Measurements from ENCODE around the gene GGT1. TPM values are rescaled to one million over a fixed set of nuclear protein-coding genes. Genes with fewer than 3 reads are reported as not detected.
"Not testable (repeated sequence)": the region's sequence is repeated elsewhere in the genome, so short reads cannot be mapped to it uniquely, and the experiment has no call there.

The GGT1 gene
- total and polyA plus RNA-seq, 2 experiments from 2014 or later = 80.7 to 104 TPM

- WGBS (ENCODE audit: low lambda C conversion rate, missing lambda C conversion rate) = no CpG with 5 or more reads among the region's 4 CpGs
- H3K9me3 ChIP-seq (ENCODE audit: low read depth); H3K4me3 ChIP-seq; H3K27me3 ChIP-seq; DNase-seq (ENCODE audit: low spot score); H3K4me1 ChIP-seq (ENCODE audit: insufficient read depth); H3K79me2 ChIP-seq; H3K36me3 ChIP-seq (replicated peaks; ENCODE audit: insufficient read depth, low read depth); H2AFZ ChIP-seq; H3K27ac ChIP-seq; H3K9me2 ChIP-seq (replicated peaks; ENCODE audit: insufficient read depth); H3K4me2 ChIP-seq; H4K20me1 ChIP-seq (ENCODE audit: insufficient read depth, poor library complexity, severe bottlenecking): not testable (repeated sequence)
Measured at GRCh38 chr22:24649371-24649770, 46.4 kb downstream of the GGT1 start.

- WGBS (ENCODE audit: low lambda C conversion rate, missing lambda C conversion rate) = no CpG with 5 or more reads among the region's 10 CpGs
- TF ChIP-seq CTCF (IDR thresholded peaks at IDR 0.05; ENCODE audit: poor library complexity) = peak; percentile 42
- not testable (repeated sequence) for DNase-seq (ENCODE audit: low spot score)
Measured at GRCh38 chr22:24650884-24651283, 47.9 kb downstream of the GGT1 start.

GRCh38 chr22:24665395-24665794, 62.4 kb downstream of the GGT1 start:
- DNase-seq (ENCODE audit: low spot score); H4K20me1 ChIP-seq (ENCODE audit: insufficient read depth, poor library complexity, severe bottlenecking); H3K79me2 ChIP-seq; H2AFZ ChIP-seq; H3K27ac ChIP-seq; H3K9me2 ChIP-seq (replicated peaks; ENCODE audit: insufficient read depth); H3K9me3 ChIP-seq (ENCODE audit: low read depth); H3K4me3 ChIP-seq; H3K4me2 ChIP-seq; H3K27me3 ChIP-seq; H3K36me3 ChIP-seq (replicated peaks; ENCODE audit: insufficient read depth, low read depth); H3K4me1 ChIP-seq (ENCODE audit: insufficient read depth): not testable (repeated sequence)
- WGBS (ENCODE audit: low lambda C conversion rate, missing lambda C conversion rate) = 86% methylated on average over 3 of the region's 3 CpGs

More at GRCh38 chr22:24650884-24651283, 47.9 kb downstream of the GGT1 start:
- not testable (repeated sequence) for H4K20me1 ChIP-seq (ENCODE audit: insufficient read depth, poor library complexity, severe bottlenecking); H3K36me3 ChIP-seq (replicated peaks; ENCODE audit: insufficient read depth, low read depth); H2AFZ ChIP-seq; H3K27ac ChIP-seq; H3K4me2 ChIP-seq; H3K79me2 ChIP-seq; H3K27me3 ChIP-seq; H3K4me1 ChIP-seq (ENCODE audit: insufficient read depth); H3K9me2 ChIP-seq (replicated peaks; ENCODE audit: insufficient read depth); H3K9me3 ChIP-seq (ENCODE audit: low read depth); H3K4me3 ChIP-seq

GRCh38 chr22:24667904-24668303, 64.9 kb downstream of the GGT1 start:
- DNase-seq (ENCODE audit: low spot score); H3K36me3 ChIP-seq (replicated peaks; ENCODE audit: insufficient read depth, low read depth); H3K4me1 ChIP-seq (ENCODE audit: insufficient read depth); H2AFZ ChIP-seq; H3K9me3 ChIP-seq (ENCODE audit: low read depth); H3K27me3 ChIP-seq; H3K27ac ChIP-seq; H4K20me1 ChIP-seq (ENCODE audit: insufficient read depth, poor library complexity, severe bottlenecking); H3K4me3 ChIP-seq; H3K4me2 ChIP-seq; H3K79me2 ChIP-seq; H3K9me2 ChIP-seq (replicated peaks; ENCODE audit: insufficient read depth): not testable (repeated sequence)
- WGBS (ENCODE audit: low lambda C conversion rate, missing lambda C conversion rate) = 100% methylated on average over 8 of the region's 10 CpGs

- H3K79me2 ChIP-seq; H4K20me1 ChIP-seq (ENCODE audit: insufficient read depth, poor library complexity, severe bottlenecking); H3K4me1 ChIP-seq (ENCODE audit: insufficient read depth); H3K27me3 ChIP-seq; H3K27ac ChIP-seq; H3K36me3 ChIP-seq (replicated peaks; ENCODE audit: insufficient read depth, low read depth); DNase-seq (ENCODE audit: low spot score); H3K9me3 ChIP-seq (ENCODE audit: low read depth); H2AFZ ChIP-seq; H3K9me2 ChIP-seq (replicated peaks; ENCODE audit: insufficient read depth); H3K4me2 ChIP-seq; H3K4me3 ChIP-seq: not testable (repeated sequence)
- WGBS (ENCODE audit: low lambda C conversion rate, missing lambda C conversion rate) = 43% methylated on average over 2 of the region's 2 CpGs
Measured at GRCh38 chr22:24672532-24672931, 69.5 kb downstream of the GGT1 start.

Other genes starting within 250 kb of the GGT1 start
- 1.2 and 2.0 TPM in 2 replicates for gene ADORA2A, start 175.6 kb upstream of the GGT1 start, total RNA-seq
- 3.3 and 4.0 TPM in 2 replicates for gene ADORA2A, start 175.6 kb upstream of the GGT1 start, polyA plus RNA-seq
- gene UPB1, start 107.9 kb upstream of the GGT1 start, total RNA-seq = 1.2 and 1.6 TPM in 2 replicates
- gene UPB1, start 107.9 kb upstream of the GGT1 start, polyA plus RNA-seq = 0.39 and 1.0 TPM in 2 replicates
- gene GUCD1, start 48.1 kb upstream of the GGT1 start, total RNA-seq = 143 and 149 TPM in 2 replicates
- 84.9 and 102 TPM in 2 replicates for gene GUCD1, start 48.1 kb upstream of the GGT1 start, polyA plus RNA-seq
- 145 and 185 TPM in 2 replicates for gene SNRPD3, start 47.2 kb upstream of the GGT1 start, total RNA-seq
- 120 and 122 TPM in 2 replicates for gene SNRPD3, start 47.2 kb upstream of the GGT1 start, polyA plus RNA-seq
- gene LRRC75B, start 10.1 kb upstream of the GGT1 start, total RNA-seq = 16.7 and 19.5 TPM in 2 replicates
- gene LRRC75B, start 10.1 kb upstream of the GGT1 start, polyA plus RNA-seq = 34.5 and 38.2 TPM in 2 replicates
- gene PIWIL3, start 171.5 kb downstream of the GGT1 start, total RNA-seq = 0.12 TPM in 1 of 2 replicates, not detected in the other
- not detected in 2 replicates for gene PIWIL3, start 171.5 kb downstream of the GGT1 start, polyA plus RNA-seq
- gene SGSM1, start 203.0 kb downstream of the GGT1 start, total RNA-seq = 3.1 and 3.5 TPM in 2 replicates
- 1.7 TPM in 2 replicates for gene SGSM1, start 203.0 kb downstream of the GGT1 start, polyA plus RNA-seq

Data from hepatocyte (in vitro differentiated cells).